ENCODE data around the gene IFNA6. TPM values are rescaled to one million over a fixed set of nuclear protein-coding genes. Genes with fewer than 3 reads are reported as not detected.

IFNA6 gene
- total and polyA plus RNA-seq, 2 experiments from 2014 or later: not detected

GRCh38 chr9:21399956-21400355, 49.3 kb upstream of the IFNA6 start:
- no peak for DNase-seq (ENCODE audit: low spot score)
- Histone ChIP-seq H2AFZ (no peak overlapping the region), H3K4me3 (no peak overlapping the region), H3F3A (replicated peaks; ENCODE audit: low read depth) (no peaks in the 10 kb centered on the region; the same call in 1 of the 2 replicates), H3K4me2 (no peak overlapping the region), H3K79me2 (replicated peaks; ENCODE audit: insufficient read depth) (no peaks in the 10 kb centered on the region), H3K9me2 (ENCODE audit: insufficient read depth) (no peaks in the 10 kb centered on the region), H3K36me3 (ENCODE audit: insufficient read depth) (no peaks in the 10 kb centered on the region), H3K4me1 (ENCODE audit: insufficient read depth) (peaks cover 4% of the 10 kb centered on the region; the same call in 1 of the 2 replicates), H4K20me1 (replicated peaks; ENCODE audit: insufficient read depth) (no peaks in the 10 kb centered on the region), H3K27me3 (ENCODE audit: insufficient read depth) (peaks cover 60% of the 10 kb centered on the region), H3K27ac (ENCODE audit: low read depth) (no peak overlapping the region)
- Mint-ChIP-seq H3K27ac (no peak overlapping the region), H3K36me3 (ENCODE audit: low read depth) (no peaks in the 10 kb centered on the region), H3K27me3 (ENCODE audit: insufficient read depth, low read depth, poor library complexity) (peaks cover 17% of the 10 kb centered on the region), H3K4me3 (no peak overlapping the region), H3K9me3 (no peaks in the 10 kb centered on the region), H3K4me1 (peaks cover 20% of the 10 kb centered on the region)
- TF ChIP-seq ZNF114 (CRISPR knock-in tag; IDR thresholded peaks at IDR 0.05) (no peak), ZNF462 (CRISPR knock-in tag; IDR thresholded peaks at IDR 0.05) (no peak), ETS1 (IDR thresholded peaks at IDR 0.05) (no peak), POLR2AphosphoS5 (IDR thresholded peaks at IDR 0.05; ENCODE audit: low read depth) (no peak), NANOG (IDR thresholded peaks at IDR 0.05; ENCODE audit: borderline replicate concordance) (no peak), REST (IDR thresholded peaks at IDR 0.05; ENCODE audit: unreplicated experiment) (no peak), EZH2 (IDR thresholded peaks at IDR 0.05; ENCODE audit: low read depth, unreplicated experiment) (no peak), ZNF331 (CRISPR knock-in tag; IDR thresholded peaks at IDR 0.05; ENCODE audit: low read depth) (no peak), CREB1 (CRISPR knock-in tag; IDR thresholded peaks at IDR 0.05; ENCODE audit: low read depth) (no peak), EZH2phosphoT487 (IDR thresholded peaks at IDR 0.05; ENCODE audit: unreplicated experiment) (no peak), STAT1 (IDR thresholded peaks at IDR 0.05; ENCODE audit: unreplicated experiment) (no peak), CTCF (conservative IDR thresholded peaks at IDR 0.05; ENCODE audit: low read depth in 2 of 2) (no peak), JUNB (IDR thresholded peaks at IDR 0.05; ENCODE audit: unreplicated experiment) (no peak)
- ATAC-seq: no peak

All from GM23338 (cell line).